Measurements from ENCODE around the gene CYP4F3.
"Not testable (repeated sequence)": the region's sequence is repeated elsewhere in the genome, so short reads cannot be mapped to it uniquely, and the experiment has no call there.

Gene CYP4F3

GRCh38 chr19:15679089-15679488 lies 38.4 kb downstream of the CYP4F3 start:
- FAIRE-seq (no peak), DNase-seq (ENCODE audit: insufficient read length, low spot score) (no peak)
- TF ChIP-seq CTCF (IDR thresholded peaks at IDR 0.05; ENCODE audit: insufficient read depth, missing control alignments), result no peak

GRCh38 chr19:15679865-15680264 lies 39.2 kb downstream of the CYP4F3 start:
- not testable (repeated sequence) for DNase-seq (ENCODE audit: insufficient read length, low spot score); FAIRE-seq

GRCh38 chr19:15680478-15681322 lies 40.0 kb downstream of the CYP4F3 start:
- FAIRE-seq (no peak), DNase-seq (ENCODE audit: insufficient read length, low spot score) (no peak)
- no peak for TF ChIP-seq CTCF (IDR thresholded peaks at IDR 0.05; ENCODE audit: insufficient read depth, missing control alignments)

- no peak for TF ChIP-seq CTCF (IDR thresholded peaks at IDR 0.05; ENCODE audit: insufficient read depth, missing control alignments)
- DNase-seq (ENCODE audit: insufficient read length, low spot score) (no peak), FAIRE-seq (no peak)
Measured at GRCh38 chr19:15683411-15683810, 42.7 kb downstream of the CYP4F3 start.

- TF ChIP-seq CTCF (IDR thresholded peaks at IDR 0.05; ENCODE audit: insufficient read depth, missing control alignments), result no peak
- DNase-seq (ENCODE audit: insufficient read length, low spot score) (no peak), FAIRE-seq (no peak)
Measured at GRCh38 chr19:15684828-15685227, 44.1 kb downstream of the CYP4F3 start.

GRCh38 chr19:15696654-15697194 lies 56.0 kb downstream of the CYP4F3 start:
- TF ChIP-seq CTCF (IDR thresholded peaks at IDR 0.05; ENCODE audit: insufficient read depth, missing control alignments), result no peak
- FAIRE-seq (no peak), DNase-seq (ENCODE audit: insufficient read length, low spot score) (no peak)

- DNase-seq (ENCODE audit: insufficient read length, low spot score), result no peak
- no peak for FAIRE-seq
- no peak for TF ChIP-seq CTCF (IDR thresholded peaks at IDR 0.05; ENCODE audit: insufficient read depth, missing control alignments)
Measured at GRCh38 chr19:15701757-15702533, 61.2 kb downstream of the CYP4F3 start.

Measured in D721Med (cell line).